T-helper 2 cell treated with Interferon-gamma antibody and Interleukin-4, amounts not matched to agents 100 ng/mL and 5 ng/mL, for 36 hours (primary cell): ENCODE measurements around the gene PTBP1. TPM values are rescaled to one million over a fixed set of nuclear protein-coding genes. Genes with fewer than 3 reads are reported as not detected.
"Not testable (repeated sequence)": the region's sequence is repeated elsewhere in the genome, so short reads cannot be mapped to it uniquely, and the experiment has no call there.

Experiments used
- intact Hi-C: fragments of 100-400 bp; cut with micrococcal nuclease; formaldehyde crosslinking; loops from one replicate; pipeline ENCODE4 v1.15.1; 2023
- total RNA-seq: library from RNA; stranded (reverse); gene quantifications from 2 replicates; pipeline ENCODE4 v1.2.3, GENCODE V29; 2022

Gene PTBP1
- total RNA-seq, 1 donor from 2014 or later, result 655 TPM

GRCh38 chr19:850979-851335 is 53.7 kb downstream of the PTBP1 start:
- intact Hi-C loops, result no loop called here

GRCh38 chr19:852136-853013 is 55.1 kb downstream of the PTBP1 start, which contains the start of gene ELANE:
Gene ELANE, plus strand, starts transcription at chr19:852303. Its CDS starts 26 bp downstream, at chr19:852329.
- intact Hi-C loops, result no loop called here

- intact Hi-C loops, result no loop called here
Measured at GRCh38 chr19:853014-853585, 55.8 kb downstream of the PTBP1 start.

GRCh38 chr19:853614-854220 is 56.5 kb downstream of the PTBP1 start:
- intact Hi-C loops, result not testable (repeated sequence)

GRCh38 chr19:854549-854948 is 57.3 kb downstream of the PTBP1 start:
- intact Hi-C loops, result no loop called here

DNA sequence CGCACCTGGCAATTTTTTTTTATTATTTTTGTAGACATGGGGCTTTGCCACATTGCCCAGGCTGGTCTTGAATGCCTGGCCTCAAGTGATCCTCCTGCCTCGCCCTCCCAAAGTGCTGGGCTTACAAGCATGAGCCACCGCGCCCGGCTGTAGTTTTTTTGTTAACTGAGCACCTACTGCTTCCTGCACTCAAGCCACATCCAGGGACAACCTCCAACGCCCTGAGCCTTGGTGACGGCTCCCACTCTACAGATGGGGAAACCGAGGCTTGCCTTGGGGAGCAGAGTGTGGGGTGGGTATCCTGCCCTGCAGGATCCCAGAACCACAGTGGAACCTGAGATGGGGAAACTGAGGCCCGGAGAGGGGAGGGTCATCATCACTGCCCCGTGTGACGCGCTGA is 57.9 kb downstream of the PTBP1 start:
- intact Hi-C loops, result loop anchor here (5.0 kb wide), 1 partner anchor 83 kb away; no protein-coding TSS in a partner anchor

- intact Hi-C loops, result loop anchor here (5.0 kb wide), 1 partner anchor 83 kb away; no protein-coding TSS in a partner anchor
Measured at GRCh38 chr19:855566-856120, 58.4 kb downstream of the PTBP1 start.

GRCh38 chr19:858284-858683 is 61.0 kb downstream of the PTBP1 start:
- intact Hi-C loops, result loop anchor here (5.0 kb wide), 1 partner anchor 86 kb away; no protein-coding TSS in a partner anchor

DNA sequence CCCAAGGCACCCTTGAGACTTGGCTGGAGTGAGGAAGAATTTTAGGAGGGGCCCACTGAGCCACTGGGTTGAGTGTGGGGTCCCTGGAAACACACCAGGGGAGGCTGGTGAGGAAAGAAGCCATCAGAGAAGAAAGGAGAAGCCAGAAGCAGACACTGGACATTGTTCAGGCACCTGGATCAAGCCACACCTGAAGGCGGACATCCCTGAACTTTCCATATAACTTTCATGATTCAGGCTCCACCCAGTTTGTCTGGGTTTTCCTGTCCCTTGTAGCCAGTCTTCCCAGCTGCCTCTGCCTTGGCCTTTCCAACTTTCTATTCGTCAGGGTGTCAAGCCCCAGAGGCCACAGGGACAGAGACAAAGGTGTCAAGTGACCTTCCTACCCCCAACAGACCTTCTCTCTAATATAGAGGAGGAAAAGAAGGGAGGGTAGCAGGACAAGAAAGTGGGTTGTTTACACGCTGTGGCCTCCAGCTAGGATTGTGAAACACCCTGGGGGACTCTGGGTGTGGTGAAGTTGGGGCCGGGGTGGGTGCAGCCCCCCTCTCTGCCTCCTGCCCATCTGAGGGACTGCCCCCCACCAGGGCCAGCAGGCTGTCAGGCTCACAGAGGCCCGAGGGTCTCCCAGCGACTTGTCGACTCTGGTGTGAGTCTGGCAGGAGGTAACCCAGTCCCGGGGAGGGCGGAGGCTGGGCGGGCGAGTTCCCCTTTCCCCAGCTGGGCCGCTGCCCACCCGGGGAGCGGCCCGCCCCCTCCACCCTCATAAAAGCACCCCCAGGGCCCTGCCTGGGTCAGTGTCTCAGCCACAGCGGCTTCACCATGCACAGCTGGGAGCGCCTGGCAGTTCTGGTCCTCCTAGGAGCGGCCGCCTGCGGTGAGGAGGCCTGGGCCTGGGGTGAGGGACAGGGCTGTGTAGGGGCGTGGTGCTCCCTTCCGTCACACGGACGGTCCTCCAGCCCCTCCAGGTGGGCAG is 61.9 kb downstream of the PTBP1 start, which contains the start of gene CFD:
CFD (plus strand) TSS at position 797 of the 976 bp plus-strand sequence; CDS start at position 823, 26 bp downstream.
- intact Hi-C loops, result loop anchor here (5.0 kb wide), 1 partner anchor 87 kb away; no protein-coding TSS in a partner anchor

GRCh38 chr19:861141-861755 is 64.0 kb downstream of the PTBP1 start:
- intact Hi-C loops, result loop anchor here (5.0 kb wide), 1 partner anchor 136 kb away; no protein-coding TSS in a partner anchor

Other genes starting within 250 kb of the PTBP1 start
- gene BSG, start 224.9 kb upstream of the PTBP1 start, total RNA-seq, result 226 and 237 TPM in 2 replicates
- 1.5 and 1.9 TPM in 2 replicates for gene HCN2, start 207.6 kb upstream of the PTBP1 start, total RNA-seq
- gene POLRMT, start 163.9 kb upstream of the PTBP1 start, total RNA-seq, result 50.6 and 53.9 TPM in 2 replicates
- not detected in 2 replicates for gene FGF22, start 157.6 kb upstream of the PTBP1 start, total RNA-seq
- gene RNF126, start 134.2 kb upstream of the PTBP1 start, total RNA-seq, result 74.1 and 80.9 TPM in 2 replicates
- 2.5 and 3.3 TPM in 2 replicates for gene FSTL3, start 121.1 kb upstream of the PTBP1 start, total RNA-seq
- gene PRSS57, start 102.0 kb upstream of the PTBP1 start, total RNA-seq, result not detected in 2 replicates
- not detected in 2 replicates for gene PALM, start 88.5 kb upstream of the PTBP1 start, total RNA-seq
- not detected in 2 replicates for gene MISP, start 46.3 kb upstream of the PTBP1 start, total RNA-seq
- not detected in 2 replicates for gene PLPPR3, start 24.5 kb downstream of the PTBP1 start, total RNA-seq
- not detected in 2 replicates for gene AZU1, start 30.4 kb downstream of the PTBP1 start, total RNA-seq
- not detected in 2 replicates for gene PRTN3, start 43.5 kb downstream of the PTBP1 start, total RNA-seq
- gene ELANE, start 54.9 kb downstream of the PTBP1 start, total RNA-seq, result not detected in 2 replicates
- gene CFD, start 62.2 kb downstream of the PTBP1 start, total RNA-seq, result 2.3 and 2.5 TPM in 2 replicates
- gene MED16, start 95.7 kb downstream of the PTBP1 start, total RNA-seq, result 62.2 and 66.7 TPM in 2 replicates
- gene RNU6-9, start 96.0 kb downstream of the PTBP1 start, total RNA-seq, result not detected in 2 replicates
- 90.7 and 96.4 TPM in 2 replicates for gene R3HDM4, start 115.8 kb downstream of the PTBP1 start, total RNA-seq
- gene KISS1R, start 119.9 kb downstream of the PTBP1 start, total RNA-seq, result 1.7 and 1.9 TPM in 2 replicates
- gene ARID3A, start 128.6 kb downstream of the PTBP1 start, total RNA-seq, result 22.8 and 26.8 TPM in 2 replicates
- 57.2 and 61.8 TPM in 2 replicates for gene WDR18, start 186.9 kb downstream of the PTBP1 start, total RNA-seq
- not detected in 2 replicates for gene GRIN3B, start 203.0 kb downstream of the PTBP1 start, total RNA-seq
- 154 TPM in 2 replicates for gene TMEM259, start 223.7 kb downstream of the PTBP1 start, total RNA-seq
- gene RNU6-2, start 224.1 kb downstream of the PTBP1 start, total RNA-seq, result not detected in 2 replicates
- 546 and 561 TPM in 2 replicates for gene CNN2, start 229.2 kb downstream of the PTBP1 start, total RNA-seq
- 44.1 and 44.3 TPM in 2 replicates for gene ABCA7, start 242.7 kb downstream of the PTBP1 start, total RNA-seq